LNCAP (cell line): ENCODE measurements around the gene CAMK2N2.

ENCODE experiments used
- TF ChIP-seq, protein P1 (sequence below): fragments of 450-650 bp; IDR thresholded peaks from 2 replicates; pipeline ENCODE4 v1.5.1; 2017; ENCODE audit warnings: mild to moderate bottlenecking

Gene CAMK2N2

GRCh38 chr3:184298759-184299487 is 37.6 kb upstream of the CAMK2N2 start, which contains the start of gene PSMD2:
PSMD2 (plus strand) TSS chr3:184299241; CDS start chr3:184299267, 26 bp downstream.
- TF ChIP-seq, protein P1, sequence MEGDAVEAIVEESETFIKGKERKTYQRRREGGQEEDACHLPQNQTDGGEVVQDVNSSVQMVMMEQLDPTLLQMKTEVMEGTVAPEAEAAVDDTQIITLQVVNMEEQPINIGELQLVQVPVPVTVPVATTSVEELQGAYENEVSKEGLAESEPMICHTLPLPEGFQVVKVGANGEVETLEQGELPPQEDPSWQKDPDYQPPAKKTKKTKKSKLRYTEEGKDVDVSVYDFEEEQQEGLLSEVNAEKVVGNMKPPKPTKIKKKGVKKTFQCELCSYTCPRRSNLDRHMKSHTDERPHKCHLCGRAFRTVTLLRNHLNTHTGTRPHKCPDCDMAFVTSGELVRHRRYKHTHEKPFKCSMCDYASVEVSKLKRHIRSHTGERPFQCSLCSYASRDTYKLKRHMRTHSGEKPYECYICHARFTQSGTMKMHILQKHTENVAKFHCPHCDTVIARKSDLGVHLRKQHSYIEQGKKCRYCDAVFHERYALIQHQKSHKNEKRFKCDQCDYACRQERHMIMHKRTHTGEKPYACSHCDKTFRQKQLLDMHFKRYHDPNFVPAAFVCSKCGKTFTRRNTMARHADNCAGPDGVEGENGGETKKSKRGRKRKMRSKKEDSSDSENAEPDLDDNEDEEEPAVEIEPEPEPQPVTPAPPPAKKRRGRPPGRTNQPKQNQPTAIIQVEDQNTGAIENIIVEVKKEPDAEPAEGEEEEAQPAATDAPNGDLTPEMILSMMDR = no peak

GRCh38 chr3:184296616-184297015 is 35.3 kb upstream of the CAMK2N2 start:
- TF ChIP-seq, protein P1 = no peak

GRCh38 chr3:184295771-184296170 is 34.4 kb upstream of the CAMK2N2 start:
- TF ChIP-seq, protein P1 = no peak

- TF ChIP-seq, protein P1 = no peak
Observed at GRCh38 chr3:184291738-184292445, 30.5 kb upstream of the CAMK2N2 start.

GRCh38 chr3:184291044-184291737 is 29.8 kb upstream of the CAMK2N2 start:
- TF ChIP-seq, protein P1 = no peak

- TF ChIP-seq, protein P1 = no peak
Observed at GRCh38 chr3:184290331-184290730, 29.0 kb upstream of the CAMK2N2 start.

GRCh38 chr3:184289426-184289938 is 28.1 kb upstream of the CAMK2N2 start:
- TF ChIP-seq, protein P1 = peak; percentile 76
